NCI-H526 (cell line): Measurements from ENCODE around the gene DUS2.
"Not testable (repeated sequence)": the region's sequence is repeated elsewhere in the genome, so short reads cannot be mapped to it uniquely, and the experiment has no call there.

ENCODE experiments used
- DNase-seq, 2 experiments: peaks; one replicate each; lab custom pipeline; 2025; lab: John Stamatoyannopoulos, UW

The DUS2 gene

DNA sequence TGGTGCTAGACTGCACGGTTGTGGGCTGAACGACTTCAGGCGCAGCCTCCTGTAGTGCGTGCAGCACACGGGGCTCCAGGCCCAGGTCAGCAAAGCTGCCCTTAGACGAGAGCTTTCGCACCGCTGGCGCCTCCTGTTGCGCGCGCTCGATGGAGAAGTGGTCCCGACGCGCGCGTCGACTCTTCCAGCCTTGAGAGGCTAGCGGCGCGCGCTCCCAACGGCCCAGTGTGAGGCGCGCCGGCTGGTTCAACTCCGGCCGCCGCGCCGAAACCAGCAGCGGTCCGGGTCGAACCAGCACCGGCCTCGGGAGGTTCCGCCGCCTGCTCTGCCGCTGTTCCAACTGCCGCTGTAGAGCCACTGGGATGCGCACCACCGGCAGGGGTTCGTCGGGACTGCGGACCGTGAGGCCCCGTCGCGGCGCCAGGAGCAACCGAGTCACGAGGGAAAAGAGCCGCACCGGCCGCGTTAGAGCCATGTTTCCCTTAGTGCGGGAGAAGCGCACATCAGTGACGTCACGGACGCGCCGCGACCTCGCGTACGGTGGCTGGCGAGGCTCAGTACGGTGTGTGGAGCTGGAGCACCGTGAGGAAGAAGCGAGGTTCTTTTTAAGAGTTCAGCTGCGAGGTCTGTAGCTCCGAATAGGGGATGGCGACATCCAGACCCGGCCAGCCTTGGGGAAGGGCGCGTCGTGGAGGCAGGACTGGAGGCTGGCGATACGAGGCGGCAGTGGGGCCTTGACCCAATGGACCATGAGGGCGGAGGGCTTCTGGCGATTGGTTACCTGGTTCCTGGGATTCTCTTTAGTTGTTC lies at the start of gene DUS2, which contains the start of gene DDX28:
DUS2 (plus strand) TSS at position 557 of the 810 bp plus-strand sequence. CDS start 14,740 bp downstream, outside the sequence.
DDX28 (minus strand) TSS at position 505 of the 810 bp plus-strand sequence; CDS start at position 475, 30 bp downstream.
- peak; percentile 51 to 76 for DNase-seq

DNA sequence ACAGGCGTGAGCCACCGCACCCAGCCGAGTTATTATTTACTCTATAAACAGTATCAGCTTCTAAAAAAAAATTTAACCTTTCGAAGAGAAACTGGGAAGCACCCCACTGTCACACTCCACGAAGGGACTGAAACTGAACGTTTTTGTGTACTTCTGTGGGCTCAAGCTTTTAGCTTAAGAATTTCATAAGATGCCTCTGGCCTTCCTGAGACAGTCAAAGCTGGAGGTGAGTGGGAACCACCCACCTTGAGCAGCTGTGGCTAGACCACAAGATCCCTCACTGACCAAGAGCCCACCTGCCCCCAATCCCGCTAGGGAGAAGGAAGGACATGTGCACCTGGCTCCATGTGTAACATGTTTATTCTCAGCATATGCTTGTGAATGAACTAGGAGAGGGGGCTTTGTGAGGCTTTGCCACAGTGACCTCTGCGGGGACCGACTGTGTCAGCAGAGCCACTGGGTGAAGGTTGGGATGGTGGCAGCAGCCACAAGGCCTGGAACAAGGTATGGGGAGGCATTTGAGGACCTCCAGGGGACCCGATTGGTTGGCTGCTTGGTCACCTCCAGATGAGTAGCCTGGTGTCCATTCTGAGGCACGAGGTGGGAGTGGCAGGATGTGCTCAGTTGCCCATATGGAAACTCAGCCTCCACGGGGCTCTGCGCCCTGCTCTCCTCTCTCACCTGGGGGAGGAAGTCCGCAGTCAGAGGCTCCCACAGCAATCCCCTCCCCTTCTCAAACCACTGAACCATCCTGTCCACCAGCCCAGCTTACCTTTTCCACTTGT lies 47.6 kb upstream of the DUS2 start:
- no peak for DNase-seq

DNA sequence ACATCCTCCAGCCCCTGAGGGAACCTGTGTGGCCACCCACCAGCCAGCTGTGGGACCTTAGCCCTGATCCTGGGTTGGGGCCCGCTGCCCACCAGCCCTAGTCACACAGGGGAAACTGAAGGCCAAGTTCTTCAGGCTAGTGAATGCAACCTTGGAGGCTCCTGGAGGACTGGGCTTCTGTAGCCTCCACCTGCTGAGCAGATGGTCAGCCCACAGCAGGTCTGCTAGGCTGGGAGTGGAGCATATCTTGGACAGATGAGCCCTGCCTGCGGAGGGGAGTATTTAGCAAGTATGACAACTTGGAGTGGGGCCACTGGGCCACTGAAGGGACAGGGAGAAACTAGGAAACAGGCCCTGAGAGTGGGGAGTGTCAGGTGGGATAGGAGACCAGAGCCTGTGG lies 46.9 kb upstream of the DUS2 start:
- no peak for DNase-seq

DNA sequence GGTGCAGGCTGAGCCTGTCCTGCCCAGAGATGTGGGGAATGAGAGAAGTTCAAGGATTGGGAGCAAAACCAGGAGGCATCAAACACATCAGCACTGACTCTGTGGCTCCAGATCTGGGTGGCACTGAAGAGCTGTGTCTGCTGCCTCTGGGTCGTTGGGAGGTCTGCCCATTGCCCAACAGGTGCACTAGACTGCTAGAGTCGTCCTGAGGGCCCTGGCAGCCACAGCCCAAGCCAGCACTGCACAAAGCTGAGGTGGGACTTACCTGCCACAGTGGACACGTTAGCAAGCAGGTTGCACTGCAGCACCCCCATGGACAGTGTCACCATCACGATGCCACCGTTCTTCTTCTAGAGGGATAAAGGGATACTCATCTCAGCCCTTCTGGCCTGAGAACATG lies 46.1 kb upstream of the DUS2 start:
- no peak for DNase-seq

DNA sequence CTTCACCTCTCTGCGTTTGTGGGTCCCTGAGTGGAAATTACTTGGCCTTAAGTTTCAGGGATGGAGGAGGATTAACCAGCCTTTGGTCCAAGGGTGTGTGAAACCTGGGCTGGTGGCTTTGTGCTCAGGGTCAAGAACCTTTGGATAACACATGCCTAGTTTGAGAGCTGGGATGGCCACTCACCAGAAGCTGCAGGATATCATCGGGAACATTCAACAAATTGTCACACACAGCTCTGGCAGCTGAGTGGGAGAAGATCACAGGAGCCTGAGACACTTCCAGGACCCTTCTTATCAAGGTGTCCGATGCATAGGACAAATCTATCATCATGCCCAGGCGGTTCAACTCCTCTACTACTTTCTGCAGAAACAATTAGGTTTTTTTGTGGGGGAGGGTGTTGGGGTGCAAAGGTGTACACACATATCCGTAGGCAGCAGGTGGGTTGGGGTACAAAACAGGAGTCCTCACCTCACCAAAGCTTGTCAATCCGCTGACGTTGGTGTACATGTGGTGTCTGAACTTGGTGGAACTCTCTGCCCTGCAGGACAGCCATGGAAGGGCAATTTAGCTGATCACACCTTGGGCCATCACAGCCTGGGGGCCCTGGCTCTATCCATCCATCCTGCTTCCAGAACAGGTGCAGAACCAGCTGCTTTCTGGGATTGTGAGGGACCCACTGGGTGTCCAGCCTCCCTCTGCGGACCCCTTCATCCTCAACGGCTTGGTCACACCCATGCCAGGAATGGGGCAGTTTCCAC lies 45.4 kb upstream of the DUS2 start:
- no peak for DNase-seq

DNA sequence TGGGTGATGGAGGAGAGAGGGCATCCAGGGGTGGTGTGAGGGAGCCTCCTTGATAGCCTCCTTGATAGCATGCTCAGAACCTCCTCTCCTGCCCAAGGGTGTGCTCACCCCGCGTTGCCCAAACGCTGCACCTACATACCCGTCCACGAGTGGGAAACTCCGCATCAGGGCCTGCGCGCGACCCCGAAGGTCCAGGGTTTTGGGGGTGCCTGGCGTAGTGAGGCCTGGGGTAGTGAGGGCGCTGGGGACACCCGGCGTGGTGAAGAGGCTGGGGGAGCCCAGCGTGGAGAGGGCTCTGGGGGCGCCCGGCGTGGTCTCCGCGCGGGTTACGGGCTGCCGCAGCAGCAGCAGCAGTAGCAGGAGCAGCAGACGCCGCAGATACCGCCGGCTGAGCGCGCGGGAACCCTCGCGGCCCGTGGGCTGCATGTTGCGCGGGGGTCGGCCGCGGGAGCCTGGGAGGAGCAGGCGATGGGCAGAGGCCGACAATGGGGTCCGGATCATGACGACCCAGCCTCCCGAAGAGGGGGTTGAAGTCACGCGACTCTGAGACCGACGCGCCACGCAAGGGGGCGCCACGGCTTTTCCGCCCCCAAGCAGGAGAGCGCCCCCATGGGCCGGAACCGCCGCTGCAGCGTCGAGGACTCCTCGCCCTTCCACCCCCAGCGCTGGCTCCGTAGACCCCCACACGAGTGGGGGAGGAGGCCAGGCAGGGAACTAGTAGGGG lies 43.0 kb upstream of the DUS2 start, which contains the start of gene DPEP3:
DPEP3 (minus strand) TSS at position 545 of the 724 bp plus-strand sequence; CDS start at position 426, 119 bp downstream.
- no peak for DNase-seq

DNA sequence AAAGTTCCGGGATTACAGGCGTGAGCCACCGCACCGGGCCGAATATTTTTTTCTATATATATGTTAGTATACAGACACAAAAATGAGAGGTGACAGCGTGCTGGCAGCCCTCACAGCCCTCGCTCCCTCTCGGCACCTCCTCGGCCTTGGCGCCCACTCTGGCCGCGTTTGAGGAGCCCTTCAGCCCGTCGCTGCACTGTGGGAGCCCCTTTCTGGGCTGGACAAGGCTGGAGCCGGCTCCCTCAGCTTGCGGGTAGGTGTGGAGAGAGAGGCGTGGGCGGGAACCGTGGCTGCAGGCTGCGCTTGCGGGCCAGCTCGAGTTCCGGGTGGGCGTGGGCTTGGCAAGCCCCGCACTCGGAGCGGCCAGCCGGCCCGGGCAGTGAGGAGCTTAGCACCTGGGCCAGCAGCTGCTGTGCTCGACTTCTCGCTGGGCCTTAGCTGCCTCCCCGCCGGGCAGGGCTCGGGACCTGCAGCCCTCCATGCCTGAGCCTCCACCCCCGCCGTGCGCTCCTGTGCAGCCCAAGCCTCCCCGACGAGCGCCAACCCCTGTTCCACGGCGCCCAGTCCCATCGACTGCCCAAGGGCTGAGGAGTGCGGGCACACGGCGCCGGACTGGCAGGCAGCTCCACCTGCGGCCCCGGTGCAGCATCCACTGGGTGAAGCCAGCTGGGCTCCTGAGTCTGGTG lies 40.9 kb upstream of the DUS2 start:
- no peak for DNase-seq

DNA sequence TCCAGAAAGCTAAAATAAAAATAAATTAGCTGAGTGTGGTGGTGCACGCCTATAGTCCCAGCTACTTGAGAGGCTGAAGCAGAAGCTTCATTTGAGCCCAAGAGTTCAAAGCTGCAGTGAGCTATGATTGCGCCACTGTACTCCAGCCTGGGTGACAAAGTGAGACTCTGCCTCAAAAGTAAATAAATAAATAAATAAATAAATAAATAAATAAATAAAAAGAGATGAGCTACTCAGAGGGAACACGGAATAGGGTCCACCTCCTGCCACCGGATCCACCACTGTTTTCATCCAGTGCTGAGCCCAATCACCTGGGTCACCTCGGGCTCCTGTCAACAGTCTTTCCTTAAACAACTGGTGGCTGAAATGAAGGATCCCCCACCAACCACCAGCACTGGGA lies 36.1 kb upstream of the DUS2 start:
- DNase-seq: no peak

DNA sequence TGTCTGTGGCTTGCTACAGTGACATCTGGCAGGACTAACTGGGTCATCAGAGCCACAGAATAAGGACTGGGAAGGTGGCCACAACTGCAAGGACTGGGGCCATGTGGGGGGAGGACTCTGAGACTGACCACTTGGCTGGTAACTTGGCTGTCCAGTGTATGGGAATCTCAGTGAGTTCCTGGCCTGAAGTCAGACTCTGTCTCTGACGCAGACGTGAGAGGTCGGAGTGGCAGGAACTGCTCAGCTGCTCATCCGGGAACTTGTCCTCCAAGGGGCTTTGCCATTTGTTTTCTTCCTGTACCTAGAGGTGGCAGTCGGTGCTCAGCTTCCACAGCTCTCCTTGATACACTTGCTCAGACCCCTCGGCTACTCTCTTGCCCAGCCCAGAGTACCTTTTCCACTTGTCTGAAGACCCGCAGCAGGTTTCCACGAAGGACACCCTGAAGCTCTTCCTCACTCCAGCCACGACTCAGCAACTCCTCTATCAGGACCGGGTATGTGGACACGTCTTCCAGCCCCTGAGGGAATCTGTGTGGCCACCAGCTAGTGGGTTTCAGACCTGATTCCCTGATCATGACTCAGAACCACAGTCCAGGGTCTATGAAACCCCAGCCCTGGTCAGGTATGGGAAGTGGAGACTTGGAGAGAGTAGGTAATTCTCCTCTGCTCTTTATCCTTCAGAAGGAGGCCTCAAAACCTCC lies 35.5 kb upstream of the DUS2 start:
- DNase-seq: no peak

DNA sequence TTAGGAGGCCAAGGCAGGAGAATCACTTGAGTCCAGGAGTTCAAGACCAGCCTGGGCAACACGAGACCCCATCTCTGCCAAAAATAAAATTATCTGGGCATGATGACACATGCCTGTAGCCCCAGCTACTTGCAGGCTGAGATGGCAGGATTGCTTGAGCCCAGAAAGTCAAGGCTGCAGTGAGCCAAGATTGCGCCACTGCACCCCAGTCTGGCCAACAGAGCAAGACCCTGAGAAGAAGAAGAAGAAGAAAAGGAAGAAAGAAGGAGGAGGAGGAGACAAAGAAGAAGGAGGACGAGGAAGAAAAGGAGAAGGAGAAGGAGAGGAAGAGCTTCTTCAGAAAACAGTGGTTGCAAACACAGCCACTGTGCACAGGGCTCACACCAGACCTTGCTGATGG lies 34.4 kb upstream of the DUS2 start:
- DNase-seq: no peak

DNA sequence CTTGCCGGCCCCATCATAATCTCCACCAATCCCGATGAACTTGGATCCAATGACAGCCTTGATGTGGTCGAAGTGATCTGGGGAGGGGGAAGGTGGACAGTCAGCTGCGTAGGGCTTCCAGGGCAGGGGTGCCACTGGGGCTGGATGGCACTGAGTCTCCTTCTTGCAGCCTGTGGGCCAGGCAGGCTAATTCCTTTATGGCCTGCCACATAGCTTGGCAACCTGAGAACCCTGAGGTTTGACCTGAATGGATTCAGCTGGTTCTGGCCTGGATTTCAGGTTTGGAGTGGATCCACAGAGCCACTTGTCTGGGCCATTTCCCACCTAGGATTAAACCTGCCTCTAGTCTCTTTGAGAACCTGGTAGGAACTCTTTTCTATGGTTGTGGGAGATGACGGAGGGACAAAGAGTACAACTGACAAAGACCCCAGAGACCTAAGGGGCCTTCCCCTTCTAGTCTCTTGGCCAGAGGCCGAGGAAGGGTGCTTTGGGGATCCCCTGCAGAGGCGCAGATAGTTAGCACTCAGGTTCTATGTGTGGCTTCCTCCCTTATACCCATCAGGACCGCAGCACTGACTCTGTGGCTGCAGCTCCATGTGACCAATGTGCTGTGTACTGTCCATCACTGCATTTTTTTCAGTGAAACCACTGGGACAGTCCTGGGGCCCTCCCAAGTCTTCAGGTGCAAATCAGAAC lies 33.6 kb upstream of the DUS2 start:
- DNase-seq: no peak

DNA sequence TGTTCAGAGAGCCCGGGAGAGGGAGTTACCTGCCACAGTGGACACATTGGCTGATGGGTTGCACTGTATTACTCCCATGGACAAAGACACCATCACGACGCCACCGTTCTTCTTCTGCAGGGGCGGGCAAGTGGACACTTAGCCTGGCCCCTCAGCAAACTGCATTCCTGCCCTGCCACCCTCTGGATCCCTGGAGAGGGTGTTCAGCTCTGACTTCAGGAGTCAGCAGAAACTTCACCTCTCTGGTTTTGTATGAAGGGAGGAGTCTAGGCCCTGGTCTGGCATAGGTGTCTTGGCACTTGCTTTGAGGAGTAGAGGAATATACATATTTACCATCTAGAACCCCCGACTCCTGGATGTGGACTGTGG lies 33.1 kb upstream of the DUS2 start:
- DNase-seq: no peak

DNA sequence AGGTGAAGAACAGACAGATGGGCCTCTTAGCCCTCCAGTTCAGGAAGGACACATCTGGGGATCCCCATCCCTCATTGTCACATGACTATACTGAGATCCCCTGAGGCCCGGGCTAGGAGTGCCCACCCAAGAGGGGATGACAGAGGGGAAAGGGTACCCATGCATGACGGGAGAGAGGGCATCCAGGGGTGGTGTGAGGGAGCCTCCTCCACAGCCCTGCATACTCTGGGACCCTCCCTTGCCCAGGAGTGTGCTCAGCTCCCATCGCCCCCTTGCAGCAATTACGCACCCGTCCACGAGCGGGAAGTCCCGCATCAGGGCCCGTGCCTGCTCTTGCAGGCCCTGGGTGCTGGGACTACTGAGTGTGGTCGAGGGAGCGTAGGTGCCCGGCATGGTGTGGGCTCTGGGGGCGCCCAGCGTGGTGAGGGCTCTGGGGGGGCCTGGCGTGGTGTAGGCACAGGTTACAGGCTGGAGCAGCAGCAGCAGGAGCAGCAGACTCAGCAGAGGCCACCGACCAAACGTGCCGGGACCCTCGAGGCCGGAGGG lies 30.4 kb upstream of the DUS2 start:
- no peak for DNase-seq

DNA sequence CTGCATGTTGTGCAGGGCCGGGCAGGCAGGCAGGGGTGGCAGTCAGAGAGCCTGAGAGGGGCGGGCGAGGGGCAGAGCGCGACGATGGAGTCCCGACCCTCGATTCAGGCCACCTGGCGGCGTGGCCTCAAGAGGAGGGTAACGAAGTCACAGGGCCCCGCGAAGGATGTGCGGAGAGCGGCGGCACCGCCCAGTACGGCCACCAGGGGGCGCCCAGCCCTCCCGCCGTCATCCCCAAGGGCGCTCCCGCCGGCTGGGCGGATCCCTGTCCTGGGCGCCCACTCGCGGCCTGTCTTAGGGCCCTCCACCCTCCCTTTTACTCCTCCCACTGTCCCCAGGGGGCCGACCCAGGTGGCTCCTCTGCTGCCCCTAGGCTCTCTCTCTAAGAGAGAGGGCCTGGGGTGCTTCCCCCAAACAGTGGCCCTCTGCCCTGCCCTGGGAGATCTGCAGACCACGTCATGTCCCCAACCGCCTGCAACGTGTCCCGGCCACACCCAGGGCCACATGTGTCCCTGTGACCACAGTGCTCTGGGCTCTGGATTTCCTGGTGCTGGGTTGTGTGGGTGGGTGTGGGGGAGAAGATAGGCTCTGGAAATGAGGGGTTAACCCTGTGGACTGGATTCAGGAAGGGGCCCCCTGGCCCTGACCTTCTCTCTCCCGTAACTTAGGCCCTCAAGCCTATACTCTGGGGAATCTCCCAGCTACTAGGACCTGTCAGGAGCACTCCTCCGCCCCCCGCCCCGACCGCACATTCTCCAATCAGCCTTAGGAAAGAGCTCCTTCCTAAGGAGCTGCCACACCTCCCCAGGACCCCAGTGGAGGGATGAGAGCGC lies 29.7 kb upstream of the DUS2 start:
- DNase-seq: peak; percentile 27 to 73

DNA sequence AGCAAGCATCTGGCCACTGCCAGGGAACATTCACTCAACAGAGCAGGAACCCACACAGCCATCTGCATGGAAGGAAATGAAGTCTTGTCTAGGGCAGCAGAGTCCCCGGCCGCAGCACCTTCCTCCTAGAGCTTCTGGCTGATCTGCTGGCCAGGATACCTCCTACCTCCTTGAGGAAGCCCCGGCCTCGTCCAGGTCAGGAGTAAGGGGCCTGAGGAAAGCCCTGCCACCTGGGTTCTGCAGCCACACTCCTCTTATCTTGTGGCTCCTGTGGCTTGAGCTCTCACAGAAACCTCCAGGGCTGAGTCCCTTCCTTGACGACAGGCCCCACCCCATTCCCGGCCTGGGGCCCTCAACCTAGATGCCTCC lies 29.1 kb upstream of the DUS2 start:
- DNase-seq: not testable (repeated sequence)

DNA sequence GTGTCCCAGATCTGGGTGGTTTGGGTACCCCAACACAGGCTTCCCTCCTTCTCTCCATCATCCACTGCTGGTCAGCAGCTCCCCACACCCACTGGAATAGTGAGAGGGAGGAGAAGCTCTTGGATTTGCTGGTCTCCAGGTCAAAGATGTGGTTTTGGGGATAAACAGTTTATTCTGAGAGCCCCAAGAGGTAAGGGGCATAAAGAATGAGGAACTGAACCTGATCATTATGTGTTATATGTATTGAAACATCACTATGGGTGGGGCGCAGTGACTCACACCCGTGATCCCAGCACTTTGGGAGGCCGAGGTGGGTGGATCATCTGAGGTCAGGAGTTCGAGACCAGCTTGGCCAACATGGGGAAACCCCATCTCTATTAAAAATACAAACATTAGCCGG lies 27.7 kb upstream of the DUS2 start:
- no peak for DNase-seq

DNA sequence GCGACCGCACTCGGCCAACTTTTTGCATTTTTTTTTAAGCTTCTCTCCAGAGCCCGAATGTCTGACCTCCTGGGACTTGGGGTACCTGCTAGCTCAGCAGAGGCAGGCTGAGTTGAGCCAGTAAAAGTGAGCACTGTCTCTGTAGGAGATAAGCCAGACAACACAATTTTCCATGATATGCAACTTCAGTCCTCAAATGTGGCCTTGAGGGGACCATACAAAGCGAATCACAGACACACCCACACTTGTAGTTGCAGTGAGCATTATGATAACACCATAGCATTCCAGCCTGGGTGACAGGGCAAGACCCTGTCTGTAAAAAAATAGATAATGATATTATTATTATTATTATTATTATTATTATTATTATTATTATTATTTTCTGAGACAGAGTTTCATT lies 26.4 kb upstream of the DUS2 start:
- DNase-seq: no peak

DNA sequence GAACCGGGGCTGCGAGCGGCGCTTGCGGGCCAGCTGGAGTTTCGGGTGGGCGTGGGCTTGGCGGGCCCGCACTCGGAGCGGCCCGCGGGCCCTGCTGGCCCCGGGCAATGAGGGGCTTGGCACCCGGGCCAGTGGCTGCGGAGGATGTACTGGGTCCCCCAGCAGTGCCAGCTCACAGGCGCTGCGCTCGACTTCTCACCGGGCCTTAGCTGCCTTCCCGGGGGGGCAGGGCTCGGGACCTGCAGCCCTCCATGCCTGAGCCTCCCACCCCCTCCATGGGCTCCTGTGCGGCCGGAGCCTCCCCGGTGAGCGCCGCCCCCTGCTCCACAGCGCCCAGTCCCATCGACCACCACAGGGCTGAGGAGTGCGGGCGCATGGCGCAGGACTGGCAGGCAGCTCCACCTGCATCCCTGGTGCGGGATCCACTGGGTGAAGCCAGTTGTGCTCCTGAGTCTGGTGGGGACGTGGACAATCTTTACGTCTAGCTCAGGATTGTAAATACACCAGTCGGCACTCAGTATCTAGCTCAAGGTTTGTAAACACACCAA lies 24.8 kb upstream of the DUS2 start:
- DNase-seq: not testable (repeated sequence)
